CD14-positive monocyte (primary cell): ENCODE measurements around the gene SEC22A. TPM values are rescaled to one million over a fixed set of nuclear protein-coding genes. Genes with fewer than 3 reads are reported as not detected.

Experiments
- DNase-seq, 3 donors: peaks; one replicate each; pipeline ENCODE4 v3.0.0-alpha.2; 2011 to 2022
- H2AFZ ChIP-seq: 2 replicates; pipeline ENCODE4 v1.6.0; 2012; ENCODE audit warnings: mild to moderate bottlenecking, low read depth, low read length, inconsistent platforms; ENCODE audit not compliant: insufficient read depth, poor library complexity, severe bottlenecking
- H3K27ac ChIP-seq, 2 donors: 1 replicate in 1 of 2; 2 replicates in 1 of 2; pipeline ENCODE4 v1.5.1; 2012 to 2013; ENCODE audit warnings: low read length in 2 of 2, control low read depth in 1 of 2, inconsistent platforms in 1 of 2, low read depth in 1 of 2, mild to moderate bottlenecking in 1 of 2
- H3K27me3 ChIP-seq, 2 donors: one replicate each; pipeline versions ENCODE4 v1.6.0 to v1.6.1; 2011 to 2013; ENCODE audit warnings: low read length in 2 of 2; ENCODE audit not compliant: control insufficient read depth in 2 of 2, insufficient read depth in 2 of 2
- H3K36me3 ChIP-seq, 2 donors: replicated peaks in 1 of 2; 1 replicate in 1 of 2; 2 replicates in 1 of 2; pipeline versions ENCODE4 v1.5.1 to v1.6.1; 2012 to 2013; ENCODE audit warnings: low read length in 2 of 2, control low read depth in 1 of 2, inconsistent platforms in 1 of 2, mild to moderate bottlenecking in 1 of 2; ENCODE audit not compliant: insufficient read depth in 2 of 2, control insufficient read depth in 1 of 2
- H3K4me1 ChIP-seq, 2 donors: 1 replicate in 1 of 2; 2 replicates in 1 of 2; pipeline versions ENCODE4 v1.5.1 to v1.6.1; 2012 to 2013; ENCODE audit warnings: low read length in 2 of 2, control low read depth in 1 of 2, inconsistent platforms in 1 of 2, mild to moderate bottlenecking in 1 of 2, moderate library complexity in 1 of 2; ENCODE audit not compliant: insufficient read depth in 2 of 2, control insufficient read depth in 1 of 2
- H3K4me2 ChIP-seq: replicated peaks from 2 replicates; pipeline ENCODE3; 2012; ENCODE audit warnings: low read length, moderate library complexity, mild to moderate bottlenecking; ENCODE audit not compliant: poor library complexity, severe bottlenecking; ENCODE audit errors: extremely low read depth
- H3K4me3 ChIP-seq, 3 experiments: fragments of 200-600 bp in 1 of 3; sonication (generic) in 1 of 3; replicated peaks in 1 of 3; 1 replicate in 2 of 3; 2 replicates in 1 of 3; pipeline ENCODE4 v1.5.1; 2011 to 2013; ENCODE audit warnings: low read length in 3 of 3, mild to moderate bottlenecking in 3 of 3, control low read depth in 2 of 3, low read depth in 2 of 3, inconsistent platforms in 1 of 3, moderate library complexity in 1 of 3
- H3K79me2 ChIP-seq: 2 replicates; pipeline ENCODE4 v1.6.0; 2012; ENCODE audit warnings: mild to moderate bottlenecking, control low read depth, inconsistent platforms, low read length, moderate library complexity; ENCODE audit not compliant: insufficient read depth
- H3K9ac ChIP-seq: 2 replicates; pipeline ENCODE4 v1.6.0; 2017; ENCODE audit warnings: low read length, mild to moderate bottlenecking; ENCODE audit not compliant: insufficient read depth, poor library complexity, severe bottlenecking
- H3K9me3 ChIP-seq, 2 donors: replicated peaks in 1 of 2; 1 replicate in 1 of 2; 2 replicates in 1 of 2; pipeline versions ENCODE4 v1.5.1 to v1.6.1; 2012 to 2013; ENCODE audit warnings: low read length in 2 of 2, control low read depth in 1 of 2; ENCODE audit not compliant: control insufficient read depth in 1 of 2, insufficient read depth in 1 of 2
- H4K20me1 ChIP-seq: 2 replicates; pipeline ENCODE4 v1.6.0; 2012; ENCODE audit warnings: mild to moderate bottlenecking, low read length, control low read depth, moderate library complexity; ENCODE audit not compliant: insufficient read depth
- H3K27ac Mint-ChIP-seq, 7 donors: one replicate each; pipeline ENCODE4 v1.8.0; 2020; ENCODE audit warnings: mild to moderate bottlenecking in 7 of 7, mixed read lengths in 7 of 7, moderate library complexity in 6 of 7, inconsistent platforms in 2 of 7
- H3K27me3 Mint-ChIP-seq, 3 donors: one replicate each; pipeline ENCODE4 v1.8.0; 2021 to 2022; ENCODE audit warnings: low read depth in 3 of 3, mild to moderate bottlenecking in 3 of 3, mixed read lengths in 3 of 3, moderate library complexity in 3 of 3, inconsistent platforms in 1 of 3
- H3K36me3 Mint-ChIP-seq, 2 donors: one replicate each; pipeline ENCODE4 v1.8.0; 2020; ENCODE audit warnings: mixed read lengths in 2 of 2, inconsistent platforms in 1 of 2, mild to moderate bottlenecking in 1 of 2
- H3K4me1 Mint-ChIP-seq: one replicate; pipeline ENCODE4 v1.8.0; 2020; ENCODE audit warnings: mild to moderate bottlenecking, mixed read lengths
- H3K4me3 Mint-ChIP-seq, 2 donors: one replicate each; pipeline ENCODE4 v1.8.0; 2020; ENCODE audit warnings: mild to moderate bottlenecking in 2 of 2, mixed read lengths in 2 of 2, moderate library complexity in 1 of 2
- H3K9me3 Mint-ChIP-seq, 7 donors: one replicate each; pipeline ENCODE4 v1.8.0; 2020 to 2022; ENCODE audit warnings: mixed read lengths in 7 of 7, mild to moderate bottlenecking in 6 of 7, moderate library complexity in 6 of 7, inconsistent platforms in 2 of 7
- WGBS: methylation state at CpG from one replicate; pipeline ENCODE4 v1.1.5; 2013; ENCODE audit warnings: missing lambda C conversion rate; ENCODE audit not compliant: insufficient coverage; 5-methylcytosine and 5-hydroxymethylcytosine counted together
- intact Hi-C, 2 donors: fragments of 100-400 bp; cut with micrococcal nuclease; formaldehyde crosslinking; loops; one replicate each; pipeline versions ENCODE4 v1.15.0 to v1.15.1; 2023
- polyA plus RNA-seq, 3 donors: library from polyadenylated mRNA; depleted of rRNA in 1 of 3; unstranded in 2 of 3; stranded (reverse) in 1 of 3; fragments of 300-500 nt in 2 of 3; fragments of >200 nt in 1 of 3; fragmentation: Illumina TruSeq in 2 of 3; gene quantifications; 1 replicate in 2 of 3; 2 replicates in 1 of 3; pipeline ENCODE4 v1.2.3, GENCODE V29; 2012 to 2021
- TF ChIP-seq, protein P1 (sequence below): fragments of 200-600 bp; IDR thresholded peaks from one replicate; pipeline ENCODE4 v1.8.0; 2022; ENCODE audit warnings: antibody characterized with exemption, mild to moderate bottlenecking

Gene SEC22A
- polyA plus RNA-seq, 3 donors = 6.4 to 11.0 (median 8.8) TPM

DNA sequence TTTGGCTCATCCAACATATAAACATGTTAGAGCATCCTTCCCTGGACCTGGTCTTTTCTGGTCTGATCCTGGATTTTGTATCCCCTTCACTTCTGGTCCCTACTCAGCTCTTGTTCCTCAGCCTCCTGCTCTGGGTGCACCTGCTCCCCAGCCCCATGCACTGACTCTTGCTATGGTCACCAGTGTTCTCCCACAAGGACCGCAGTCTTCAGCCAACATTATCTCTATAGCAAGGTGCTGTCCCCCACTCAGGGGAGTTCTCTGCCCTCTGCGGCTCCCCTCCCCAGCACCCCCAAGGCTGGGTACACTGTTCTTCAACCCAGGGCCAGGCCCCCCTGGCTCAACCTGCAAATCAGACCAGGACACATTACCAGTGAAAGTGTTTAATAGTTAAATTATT is 80.2 kb downstream of the SEC22A start:
- TF ChIP-seq, protein P1, sequence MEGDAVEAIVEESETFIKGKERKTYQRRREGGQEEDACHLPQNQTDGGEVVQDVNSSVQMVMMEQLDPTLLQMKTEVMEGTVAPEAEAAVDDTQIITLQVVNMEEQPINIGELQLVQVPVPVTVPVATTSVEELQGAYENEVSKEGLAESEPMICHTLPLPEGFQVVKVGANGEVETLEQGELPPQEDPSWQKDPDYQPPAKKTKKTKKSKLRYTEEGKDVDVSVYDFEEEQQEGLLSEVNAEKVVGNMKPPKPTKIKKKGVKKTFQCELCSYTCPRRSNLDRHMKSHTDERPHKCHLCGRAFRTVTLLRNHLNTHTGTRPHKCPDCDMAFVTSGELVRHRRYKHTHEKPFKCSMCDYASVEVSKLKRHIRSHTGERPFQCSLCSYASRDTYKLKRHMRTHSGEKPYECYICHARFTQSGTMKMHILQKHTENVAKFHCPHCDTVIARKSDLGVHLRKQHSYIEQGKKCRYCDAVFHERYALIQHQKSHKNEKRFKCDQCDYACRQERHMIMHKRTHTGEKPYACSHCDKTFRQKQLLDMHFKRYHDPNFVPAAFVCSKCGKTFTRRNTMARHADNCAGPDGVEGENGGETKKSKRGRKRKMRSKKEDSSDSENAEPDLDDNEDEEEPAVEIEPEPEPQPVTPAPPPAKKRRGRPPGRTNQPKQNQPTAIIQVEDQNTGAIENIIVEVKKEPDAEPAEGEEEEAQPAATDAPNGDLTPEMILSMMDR = no peak
- H3K4me3 ChIP-seq = no peak overlapping the region
- H4K20me1 ChIP-seq = no peaks in the 10 kb centered on the region
- H3K27ac ChIP-seq = no peak overlapping the region
- Mint-ChIP-seq H3K4me1 (no peaks in the 10 kb centered on the region), H3K36me3 (no peaks in the 10 kb centered on the region), H3K4me3 (no peak overlapping the region), H3K9me3 (no peaks in the 10 kb centered on the region), H3K27me3 (peaks cover 2 to 4% (median 2%) of the 10 kb centered on the region in 3 donors), H3K27ac (no peak overlapping the region)
- no peak overlapping the region for H2AFZ ChIP-seq
- no peaks in the 10 kb centered on the region for H3K4me1 ChIP-seq
- WGBS = 100% methylated on average over 2 of the region's 2 CpGs
- H3K27me3 ChIP-seq = no peaks in the 10 kb centered on the region
- H3K4me2 ChIP-seq = no peak overlapping the region
- intact Hi-C loops = no loop called here
- no peaks in the 10 kb centered on the region for H3K79me2 ChIP-seq
- H3K9ac ChIP-seq = no peak overlapping the region
- DNase-seq = no peak
- no peaks in the 10 kb centered on the region for H3K36me3 ChIP-seq
- no peaks in the 10 kb centered on the region for H3K9me3 ChIP-seq

DNA sequence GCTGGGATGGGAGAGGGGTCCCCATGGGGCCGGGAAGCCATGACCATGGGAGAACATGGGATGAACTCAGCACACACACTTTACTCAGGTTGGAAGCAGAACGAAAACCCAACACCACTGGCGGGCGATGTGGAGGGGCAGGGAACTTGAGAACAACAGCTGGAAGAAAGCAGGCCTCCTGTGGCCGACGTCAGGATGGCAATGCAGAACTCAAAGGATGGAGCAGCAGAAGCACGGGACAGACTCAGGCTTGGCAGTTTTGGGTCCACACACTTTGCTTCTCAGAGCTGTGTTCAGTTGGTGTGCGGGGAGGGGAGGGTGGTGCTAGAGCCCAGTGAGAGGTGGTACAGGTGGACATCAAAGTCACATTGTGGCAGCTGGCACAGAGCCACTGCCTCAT is 80.7 kb downstream of the SEC22A start:
- Mint-ChIP-seq H3K4me3 (no peak overlapping the region), H3K27me3 (peaks cover 2 to 5% (median 4%) of the 10 kb centered on the region in 3 donors), H3K36me3 (no peaks in the 10 kb centered on the region), H3K9me3 (no peaks in the 10 kb centered on the region), H3K4me1 (no peaks in the 10 kb centered on the region), H3K27ac (no peak overlapping the region)
- TF ChIP-seq, protein P1 = no peak
- Histone ChIP-seq H2AFZ (no peak overlapping the region), H3K4me3 (no peak overlapping the region), H3K9me3 (no peaks in the 10 kb centered on the region), H3K36me3 (no peaks in the 10 kb centered on the region), H3K9ac (no peak overlapping the region), H3K27ac (no peak overlapping the region), H3K27me3 (no peaks in the 10 kb centered on the region), H4K20me1 (no peaks in the 10 kb centered on the region), H3K4me2 (no peak overlapping the region), H3K79me2 (no peaks in the 10 kb centered on the region), H3K4me1 (no peaks in the 10 kb centered on the region)
- no peak for DNase-seq
- 75% methylated on average over 5 of the region's 8 CpGs for WGBS
- intact Hi-C loops = no loop called here
